Measurements from ENCODE around the gene FAM107B. TPM values are rescaled to one million over a fixed set of nuclear protein-coding genes. Genes with fewer than 3 reads are reported as not detected.

FAM107B gene
- total and polyA plus RNA-seq, 10 of the 15 experiments (the other 5 are each of a cell fraction or from before 2014, with no cell fraction given) = 22.9 to 162 (median 86.6) TPM

DNA sequence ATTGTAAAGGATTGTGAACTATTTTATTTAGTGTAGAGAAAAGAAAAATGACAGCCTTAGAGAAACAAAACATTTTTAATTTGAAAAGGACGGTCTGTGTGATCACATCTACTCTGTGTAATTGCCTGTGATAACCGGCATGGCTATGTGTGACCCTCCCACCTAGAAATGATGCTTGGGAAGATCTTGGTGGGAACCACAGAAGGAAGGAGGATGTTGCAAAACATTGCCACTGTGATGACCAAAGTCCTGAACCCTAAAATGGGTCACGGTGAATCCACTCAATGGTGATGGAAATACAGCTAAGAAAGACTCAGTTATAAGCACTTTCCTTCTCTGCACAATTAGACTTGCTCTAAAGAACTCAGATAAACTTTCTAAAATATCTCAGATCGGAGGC, 222.7 kb downstream of the FAM107B start:
- 100% methylated on average over 4 of the region's 4 CpGs for WGBS (ENCODE audit: insufficient coverage, insufficient replicate concordance, low lambda C conversion rate, missing lambda C conversion rate)
- Histone ChIP-seq H2AFZ (ENCODE audit: control insufficient read depth, low read depth, low read length) (no peak overlapping the region), H4K20me1 (ENCODE audit: control insufficient read depth, insufficient read depth) (no peaks in the 10 kb centered on the region; the same call in 1 of the 2 replicates), H3K9ac (ENCODE audit: control insufficient read depth, insufficient read depth, low read length) (no peak overlapping the region), H3K4me3 (no peak overlapping the region), H3K36me3 (ENCODE audit: control insufficient read depth in 2 of 2, insufficient read depth in 2 of 2, low read length in 1 of 2) (peaks cover 8 to 16% of the 10 kb centered on the region in 2 experiments; a peak in 3 of 4 replicates), H3K4me2 (ENCODE audit: control insufficient read depth, insufficient read depth) (no peak overlapping the region), H3K27ac (ENCODE audit: control insufficient read depth, insufficient read depth) (no peak overlapping the region), H3K27me3 (replicated peaks in 1 of 2; ENCODE audit: control insufficient read depth in 2 of 2, insufficient read depth in 2 of 2, low read length in 1 of 2) (no peaks in the 10 kb centered on the region), H3K9me3 (replicated peaks; ENCODE audit: control insufficient read depth, insufficient read depth, low read length) (no peaks in the 10 kb centered on the region), H3K79me2 (ENCODE audit: control insufficient read depth, insufficient read depth, low read length) (peaks cover 28% of the 10 kb centered on the region), H3K4me1 (ENCODE audit: control insufficient read depth, insufficient read depth, low read length) (peaks cover 33% of the 10 kb centered on the region)
- ATAC-seq (no peak), DNase-seq (ENCODE audit: low read depth, low spot score) (no peak), FAIRE-seq (no peak)
- no TSS peak for BruUV-seq (replicated peaks)
- ChIA-PET CTCF (interaction anchor here (1.0 to 3.8 kb wide), 2 partner anchors 9 to 15 kb away, joined by 7 to 24 read pairs; no protein-coding TSS in a partner anchor), RAD21 (ENCODE audit: unreplicated experiment) (interaction anchor here (1.3 to 1.9 kb wide), 2 partner anchors 9 to 60 kb away, joined by 3 to 7 read pairs; no protein-coding TSS in a partner anchor), SMC1A (ENCODE audit: uncharacterized antibody, unreplicated experiment) (interaction anchor here (0.7 to 3.1 kb wide), 5 partner anchors 9 to 565 kb away, joined by 3 to 12 read pairs (median 4); no protein-coding TSS in a partner anchor), POLR2A (interaction anchor here (0.6 to 1.3 kb wide), 4 partner anchors 8 to 676 kb away, joined by 3 to 8 read pairs (median 4); no protein-coding TSS in a partner anchor)
- in situ Hi-C loops (cut with MboI) (no loop called here), intact Hi-C loops (cut with micrococcal nuclease; ENCODE audit: unreplicated experiment) (no loop called here)
- TF ChIP-seq NFYA (IDR thresholded peaks at IDR 0.05; ENCODE audit: borderline replicate concordance, low read depth, low read length) = no peak
- no peak for TF ChIP-seq CREM (IDR thresholded peaks at IDR 0.05; ENCODE audit: low read depth)
- no peak for TF ChIP-seq BACH1 (IDR thresholded peaks at IDR 0.05; ENCODE audit: borderline replicate concordance)
- TF ChIP-seq, protein P1, sequence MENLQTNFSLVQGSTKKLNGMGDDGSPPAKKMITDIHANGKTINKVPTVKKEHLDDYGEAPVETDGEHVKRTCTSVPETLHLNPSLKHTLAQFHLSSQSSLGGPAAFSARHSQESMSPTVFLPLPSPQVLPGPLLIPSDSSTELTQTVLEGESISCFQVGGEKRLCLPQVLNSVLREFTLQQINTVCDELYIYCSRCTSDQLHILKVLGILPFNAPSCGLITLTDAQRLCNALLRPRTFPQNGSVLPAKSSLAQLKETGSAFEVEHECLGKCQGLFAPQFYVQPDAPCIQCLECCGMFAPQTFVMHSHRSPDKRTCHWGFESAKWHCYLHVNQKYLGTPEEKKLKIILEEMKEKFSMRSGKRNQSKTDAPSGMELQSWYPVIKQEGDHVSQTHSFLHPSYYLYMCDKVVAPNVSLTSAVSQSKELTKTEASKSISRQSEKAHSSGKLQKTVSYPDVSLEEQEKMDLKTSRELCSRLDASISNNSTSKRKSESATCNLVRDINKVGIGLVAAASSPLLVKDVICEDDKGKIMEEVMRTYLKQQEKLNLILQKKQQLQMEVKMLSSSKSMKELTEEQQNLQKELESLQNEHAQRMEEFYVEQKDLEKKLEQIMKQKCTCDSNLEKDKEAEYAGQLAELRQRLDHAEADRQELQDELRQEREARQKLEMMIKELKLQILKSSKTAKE (IDR thresholded peaks at IDR 0.05; ENCODE audit: low read depth, poor library complexity, severe bottlenecking) = no peak
- no peak for TF ChIP-seq KDM1A (IDR thresholded peaks at IDR 0.05; ENCODE audit: borderline replicate concordance)
- no peak for TF ChIP-seq IKZF1 (conservative IDR thresholded peaks at IDR 0.05)
- TF ChIP-seq NR2C1 (IDR thresholded peaks at IDR 0.05) = no peak

All from GM12878 (cell line).